CD4-positive, alpha-beta T cell treated with Interleukin-1 beta for 1 hour (primary cell): ENCODE measurements around the gene ABHD5.
A peak's percentile ranks its signal among the peaks of the same experiment; 100 is the strongest.

Source experiments
- DNase-seq, 2 donors: peaks; one replicate each; pipeline ENCODE4 v3.0.0-alpha.2; 2020 to 2022

The ABHD5 gene

DNA sequence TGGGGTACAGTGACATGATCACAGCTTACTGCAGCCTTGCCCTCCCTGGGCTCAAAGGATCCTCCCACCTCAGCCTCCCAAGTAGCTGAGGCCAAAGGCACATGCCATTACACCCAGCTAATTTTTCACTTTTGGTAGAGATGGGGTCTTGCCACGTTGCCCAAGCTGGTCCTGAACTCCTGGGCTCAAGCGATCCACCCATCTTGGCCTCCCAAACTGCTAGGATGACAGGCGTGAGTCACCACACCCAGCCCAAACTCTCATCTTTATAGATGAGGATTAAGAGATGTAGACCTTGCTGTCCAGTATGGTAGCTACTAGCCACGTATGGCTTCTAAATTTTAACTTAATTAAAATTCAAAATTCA, 4.4 kb upstream of the ABHD5 start:
- no peak for DNase-seq

- DNase-seq, result no peak
These were observed 3.8 kb upstream of the ABHD5 start for GRCh38 chr3:43686700-43687498.

- no peak for DNase-seq
These were observed 3.3 kb upstream of the ABHD5 start for GRCh38 chr3:43687499-43687811.

DNA sequence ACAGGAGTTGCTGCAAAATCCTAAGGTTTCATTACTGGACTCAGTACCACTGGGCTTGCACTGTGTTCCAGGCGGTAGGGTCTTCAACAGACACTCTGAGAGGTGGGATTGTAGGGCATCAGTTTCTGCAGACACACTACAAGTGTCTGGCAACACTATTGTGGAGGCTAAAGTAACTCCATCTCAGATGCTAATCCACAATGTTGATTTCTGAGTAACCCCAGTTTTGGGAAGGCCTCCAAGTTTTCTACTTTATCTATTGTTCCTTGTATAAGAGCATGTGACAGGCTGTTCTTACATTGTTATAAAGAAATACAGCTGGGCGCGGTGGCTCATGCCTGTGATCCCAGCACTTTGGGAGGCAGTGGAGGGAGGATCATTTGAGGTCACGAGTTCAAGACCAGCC, 2.5 kb upstream of the ABHD5 start:
- no peak for DNase-seq

GRCh38 chr3:43689166-43689565, 1.6 kb upstream of the ABHD5 start:
- DNase-seq, result no peak

GRCh38 chr3:43689766-43690399, 855 bp upstream of the ABHD5 start:
- DNase-seq, result no peak

DNA sequence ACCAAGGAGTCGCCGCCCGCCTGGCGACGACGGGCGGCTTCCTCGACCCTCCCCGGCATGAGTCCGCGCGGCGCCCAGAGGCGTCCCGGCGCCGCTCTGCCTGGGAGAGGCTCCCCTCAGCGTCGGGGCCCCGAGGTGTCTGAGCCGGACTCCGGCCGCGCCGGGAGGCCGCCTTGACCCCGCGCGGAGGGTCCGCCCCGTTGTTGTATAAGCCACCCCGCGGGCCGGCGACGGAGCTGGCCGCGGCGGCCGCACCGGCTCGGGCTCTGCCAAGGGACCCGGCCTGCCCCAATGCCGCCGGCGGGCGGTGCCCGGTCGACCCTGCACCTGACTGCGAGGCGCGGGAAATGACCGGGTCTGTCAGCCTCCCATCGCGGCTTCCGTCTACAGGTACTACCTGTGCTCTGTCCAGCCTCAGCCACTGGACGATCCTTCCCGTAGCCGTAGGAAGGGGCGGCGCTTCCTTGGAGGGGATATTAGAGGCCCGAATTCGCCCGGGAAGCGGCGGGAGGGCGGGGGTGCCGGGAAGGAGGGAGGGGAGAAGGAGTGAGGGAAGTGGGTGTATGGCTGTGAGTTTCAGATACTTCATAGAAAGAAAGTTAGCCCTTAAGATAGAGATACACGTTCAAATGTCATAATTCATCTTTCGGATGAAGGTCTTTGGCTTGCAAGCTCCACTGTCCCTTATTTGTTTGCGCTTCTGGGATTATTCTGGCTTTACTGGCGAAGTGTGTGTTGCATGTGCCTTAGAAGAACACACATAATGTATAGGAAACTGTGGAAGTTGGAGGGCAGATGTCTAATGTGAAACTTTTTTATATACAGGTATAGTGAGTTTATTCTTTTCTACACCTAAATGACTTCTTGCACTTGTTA, 620 bp downstream of the ABHD5 start:
- peak in 1 of 2 donors; percentile 27 for DNase-seq

DNA sequence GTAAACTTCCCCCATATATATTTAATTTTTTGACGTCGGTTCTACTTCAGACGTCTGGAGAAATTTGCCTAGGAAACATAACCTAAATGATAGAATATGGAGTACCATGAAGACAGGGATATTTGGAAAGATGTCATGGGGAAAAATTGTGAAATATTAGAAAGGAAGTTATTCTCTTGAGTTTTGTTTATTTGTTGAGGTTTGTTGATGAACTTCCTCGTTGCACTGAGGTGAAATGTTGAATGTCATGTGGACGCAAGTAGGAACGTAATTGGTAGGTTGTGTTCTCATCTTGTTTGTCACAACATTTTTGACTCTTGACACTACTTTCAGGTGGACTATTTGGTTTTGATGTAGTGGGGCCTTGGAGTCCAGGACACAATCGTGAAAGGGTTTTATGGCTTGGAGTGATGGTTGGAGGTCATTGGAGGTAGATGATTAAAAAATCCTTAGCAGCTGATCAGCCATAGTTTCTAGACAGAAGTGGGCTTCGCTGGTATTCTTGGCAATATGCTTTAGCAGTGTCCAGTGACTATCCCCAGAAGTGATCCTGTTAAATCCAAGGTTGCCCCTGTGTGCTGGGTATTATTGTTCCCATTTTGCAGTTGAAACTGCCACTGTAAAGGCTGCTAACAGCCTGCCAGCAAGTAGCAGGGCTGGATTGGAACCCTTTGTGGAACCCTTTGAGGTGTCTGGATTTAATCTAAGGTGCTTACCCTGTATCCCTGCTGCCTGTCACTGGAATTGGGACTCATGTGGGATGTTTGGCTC, 1.5 kb downstream of the ABHD5 start:
- no peak for DNase-seq

DNA sequence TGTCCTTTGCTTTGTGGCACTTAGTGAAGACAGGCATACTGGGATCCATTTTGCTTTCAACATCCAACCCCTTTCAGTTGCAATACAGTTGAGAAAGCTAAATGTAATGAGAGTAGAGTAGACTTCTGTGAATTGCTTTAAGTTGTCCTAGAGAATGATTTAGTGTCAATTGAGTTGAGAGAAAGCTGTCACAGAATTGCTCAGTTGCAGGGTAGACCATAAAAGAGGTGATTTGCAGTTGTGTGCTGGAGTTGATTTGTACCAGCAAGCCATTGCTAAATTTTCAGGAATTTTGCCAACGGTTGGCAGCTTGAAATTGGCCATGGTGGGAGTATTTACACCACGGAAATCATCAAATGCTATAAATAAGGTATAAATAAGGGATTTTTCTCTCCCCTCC, 2.2 kb downstream of the ABHD5 start:
- no peak for DNase-seq

- no peak for DNase-seq
These were observed 2.9 kb downstream of the ABHD5 start for GRCh38 chr3:43693594-43693993.

DNA sequence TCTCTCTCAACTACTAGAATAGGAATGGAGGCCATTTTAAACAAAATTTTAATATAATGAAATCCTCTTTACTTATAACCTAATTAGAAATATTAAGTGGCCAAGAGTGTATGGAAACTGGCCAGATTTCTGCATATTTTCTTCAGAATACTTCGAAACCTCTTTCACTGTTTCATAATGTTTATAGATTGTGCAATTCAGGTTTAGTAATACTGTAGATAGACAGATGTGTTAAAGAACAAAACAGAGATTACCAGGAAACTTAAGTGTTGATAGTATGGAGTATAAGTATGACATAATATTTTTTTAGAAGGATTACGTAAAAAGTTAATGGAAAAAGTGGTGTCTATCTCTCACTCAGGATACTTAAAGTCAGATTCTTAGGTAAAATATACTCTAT, 4.7 kb downstream of the ABHD5 start:
- DNase-seq, result no peak

GRCh38 chr3:43695863-43696262, 5.1 kb downstream of the ABHD5 start:
- DNase-seq, result no peak

GRCh38 chr3:43696441-43696840, 5.7 kb downstream of the ABHD5 start:
- DNase-seq, result no peak

DNA sequence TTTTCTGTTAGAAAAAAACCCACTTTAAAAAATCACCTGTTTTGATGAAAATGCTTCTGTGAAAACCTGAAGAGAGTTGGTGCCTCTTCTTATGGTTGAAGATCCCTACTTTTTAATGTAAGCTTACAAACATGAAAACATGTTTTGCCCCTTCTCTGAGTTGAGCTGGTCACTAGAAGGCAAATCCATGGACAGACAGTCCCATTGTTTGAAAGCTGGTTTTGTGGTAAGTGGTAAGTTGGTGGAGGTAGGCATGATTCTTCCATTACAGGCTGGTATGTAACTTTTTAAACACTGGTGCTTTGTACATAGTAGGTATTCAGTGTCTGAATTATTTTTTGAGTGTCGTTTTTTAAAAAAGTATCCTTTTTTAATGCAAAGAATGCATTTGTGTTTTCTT, 6.1 kb downstream of the ABHD5 start:
- DNase-seq, result no peak

- peak in 1 of 2 donors; percentile 10 for DNase-seq
These were observed 9.1 kb downstream of the ABHD5 start for GRCh38 chr3:43699864-43700263.

DNA sequence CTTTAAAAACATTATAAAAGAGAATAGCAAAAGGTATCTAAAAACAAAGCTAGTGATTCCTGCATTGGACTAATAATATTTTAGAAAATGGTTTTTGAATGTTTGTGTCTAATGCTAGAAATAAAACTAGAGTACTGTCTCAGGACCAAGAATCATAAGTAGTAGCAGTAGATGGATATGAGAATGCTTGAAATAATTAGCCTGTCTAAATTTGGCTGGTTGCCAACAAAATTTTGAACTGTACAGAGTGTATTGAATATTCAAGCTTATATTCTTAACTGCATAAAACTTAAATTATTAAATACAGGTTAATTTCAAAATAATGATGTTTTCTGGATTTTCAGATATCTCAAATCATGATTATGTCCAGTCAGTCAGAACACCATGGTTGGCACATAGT, 14.0 kb downstream of the ABHD5 start:
- DNase-seq, result no peak

GRCh38 chr3:43706342-43706741, 15.6 kb downstream of the ABHD5 start:
- DNase-seq, result no peak

DNA sequence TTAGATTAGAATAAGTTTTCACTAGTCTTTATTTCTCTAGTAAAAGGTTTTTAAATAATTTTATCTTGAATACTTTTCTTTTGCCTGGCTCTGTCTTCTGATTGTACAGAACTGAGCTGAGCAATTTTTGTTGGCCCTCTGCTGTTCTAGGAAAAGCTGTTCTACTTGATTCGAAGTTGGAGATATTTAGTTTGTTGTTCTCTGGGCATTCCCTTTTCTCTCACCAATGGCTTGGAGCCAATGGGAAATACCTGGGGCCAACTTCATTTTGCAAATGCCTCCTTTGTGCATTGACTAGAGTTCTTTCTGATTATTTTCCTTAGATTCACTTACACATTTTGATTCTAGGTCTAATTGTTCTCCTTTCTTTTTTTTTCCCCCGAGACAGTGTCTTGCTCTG, 16.5 kb downstream of the ABHD5 start:
- DNase-seq, result no peak

DNA sequence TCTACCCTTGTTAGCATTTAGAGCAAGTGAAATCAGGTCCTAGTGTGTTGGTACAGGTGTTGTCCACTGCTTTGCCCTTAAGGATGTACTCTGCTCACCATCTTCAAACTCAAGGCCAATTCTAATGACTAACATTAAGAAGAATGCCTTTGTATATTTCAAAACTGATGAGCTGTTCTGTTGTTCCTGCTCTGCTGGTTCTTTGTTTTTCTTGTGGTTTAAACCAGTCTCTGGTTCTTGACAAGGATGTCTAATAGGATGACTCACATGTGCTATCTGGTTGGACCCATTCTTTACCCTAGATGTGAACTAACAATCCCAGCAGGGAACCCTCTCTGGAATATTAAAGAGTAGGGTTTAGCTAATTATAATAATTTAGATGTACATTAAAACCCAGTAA, 17.3 kb downstream of the ABHD5 start:
- DNase-seq, result no peak

DNA sequence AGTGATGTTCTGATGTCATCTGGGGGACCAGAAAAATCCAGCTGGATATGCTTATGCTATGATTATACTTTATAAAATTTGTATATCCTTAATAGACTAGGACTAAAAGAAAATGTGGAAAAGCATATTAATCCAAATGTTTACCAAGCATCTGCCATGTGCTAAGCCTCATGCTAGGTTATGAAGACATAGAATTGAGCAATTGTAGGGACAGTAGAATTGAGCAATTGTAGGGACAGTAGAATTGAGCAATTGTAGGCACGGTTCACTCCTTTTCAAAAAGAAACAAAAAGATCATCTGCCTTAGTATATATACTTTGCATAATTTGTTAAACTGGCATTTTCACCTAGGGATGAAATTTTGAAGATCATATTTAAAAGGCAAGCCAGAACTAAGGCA, 18.3 kb downstream of the ABHD5 start:
- DNase-seq, result no peak

GRCh38 chr3:43710607-43711006, 19.9 kb downstream of the ABHD5 start:
- no peak for DNase-seq

DNA sequence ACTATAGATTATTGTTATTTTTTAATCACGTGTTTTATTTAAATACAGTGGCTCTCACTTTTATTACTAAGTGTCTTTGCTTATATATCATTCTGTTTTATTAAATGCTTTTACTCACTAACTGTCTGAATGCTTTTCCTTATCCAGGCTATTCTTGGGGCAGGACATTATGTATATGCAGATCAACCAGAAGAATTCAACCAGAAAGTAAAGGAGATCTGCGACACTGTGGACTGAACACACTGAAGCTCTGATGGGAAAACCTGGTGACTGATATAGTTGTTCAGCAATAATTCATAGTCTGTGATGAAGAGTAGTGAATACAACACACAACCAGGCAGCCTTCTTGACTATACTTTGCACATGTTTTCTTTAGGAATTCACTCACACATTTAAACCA, 27.6 kb downstream of the ABHD5 start:
- no peak for DNase-seq

DNA sequence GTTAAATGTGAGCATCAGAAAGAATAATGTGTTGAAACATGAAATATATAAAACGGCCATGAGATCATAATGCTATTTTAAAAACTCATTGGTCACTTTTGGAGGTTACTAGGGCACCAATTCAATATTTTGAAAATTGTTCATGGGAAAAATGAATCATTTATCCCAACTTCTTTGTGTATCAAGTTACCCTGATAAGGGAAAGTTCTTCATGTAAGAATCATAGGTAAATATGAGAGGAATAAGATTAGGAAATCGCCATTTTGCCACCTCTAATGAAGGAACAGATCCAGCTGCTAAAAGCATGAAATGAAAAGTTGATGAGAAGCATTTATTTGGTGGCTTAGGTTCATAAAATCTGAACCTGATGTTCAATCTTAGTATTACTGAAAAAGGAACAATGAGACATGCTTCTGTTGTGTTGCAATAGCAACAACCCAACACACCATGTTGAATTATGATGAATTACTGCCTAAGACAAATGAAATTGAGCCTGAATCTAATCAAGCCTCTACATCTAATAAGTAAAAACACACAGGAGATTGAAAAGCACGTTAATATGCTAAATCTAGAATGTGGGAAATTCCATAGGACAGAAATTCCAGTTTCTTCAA, 32.5 kb downstream of the ABHD5 start:
- no peak for DNase-seq
